H1 (cell line): Measurements from ENCODE around the gene EME2. TPM values are rescaled to one million over a fixed set of nuclear protein-coding genes. Genes with fewer than 3 reads are reported as not detected.

Experiments used
- ASH2L ChIP-seq: fragments of 200-600, 300-600 bp; sonication (generic); IDR thresholded peaks from one replicate; pipeline ENCODE4 v1.7.1; 2017; ENCODE audit warnings: low read length
- CREB1 ChIP-seq: IDR thresholded peaks from 2 replicates; pipeline ENCODE4 v1.6.1; 2012; ENCODE audit warnings: inconsistent platforms
- CTBP2 ChIP-seq: IDR thresholded peaks from 2 replicates; pipeline ENCODE4 v1.7.0; 2011; ENCODE audit warnings: borderline replicate concordance, mild to moderate bottlenecking, moderate library complexity, mixed read lengths, low read length; ENCODE audit not compliant: insufficient read depth, insufficient read length
- JUND ChIP-seq: IDR thresholded peaks from 2 replicates; pipeline ENCODE4 v1.6.1; 2011; ENCODE audit warnings: mild to moderate bottlenecking, improper control_type of control experiment, low read length
- KDM5A ChIP-seq: fragments of 200-600 bp; IDR thresholded peaks from 2 replicates; pipeline ENCODE4 v1.7.1; 2012; ENCODE audit warnings: mild to moderate bottlenecking, low read length, inconsistent platforms, mixed read lengths
- NANOG ChIP-seq: IDR thresholded peaks from 2 replicates; pipeline ENCODE4 v1.6.1; 2011; ENCODE audit warnings: low read length, low read depth, mild to moderate bottlenecking, inconsistent platforms; ENCODE audit not compliant: insufficient read depth, poor library complexity, severe bottlenecking
- RNF2 ChIP-seq: fragments of 200-900, 300-1000 bp; sonication (generic); IDR thresholded peaks from 2 replicates; pipeline ENCODE4 v1.7.1; 2016; ENCODE audit warnings: borderline replicate concordance, low read depth, mild to moderate bottlenecking, antibody characterized with exemption, low read length; ENCODE audit not compliant: poor library complexity, severe bottlenecking; ENCODE audit errors: missing control alignments
- SIX5 ChIP-seq: IDR thresholded peaks from 2 replicates; pipeline ENCODE4 v1.6.1; 2011; ENCODE audit warnings: mild to moderate bottlenecking, low read depth, low read length
- polyA plus RNA-seq, 7 experiments: library from polyadenylated mRNA; depleted of rRNA in 3 of 7; stranded (reverse) in 5 of 7; unstranded in 2 of 7; fragments of >200 nt in 5 of 7; fragments of 200-250 nt in 2 of 7; gene quantifications; 1 replicate in 5 of 7; 2 replicates in 1 of 7; 4 replicates in 1 of 7; pipeline versions ENCODE4 v1.2.1 to v1.2.3, GENCODE V29; 2011 to 2013; ENCODE audit warnings: missing spikeins in 2 of 7, mixed read lengths in 2 of 7
- total RNA-seq: library from RNA; stranded (reverse); fragmentation: NEBNext Ultra II Directional; extraction: Animal tissue kit (Norgen Biotek cat#: 25700); gene quantifications from 2 replicates; pipeline ENCODE4 v1.2.1, GENCODE V29; 2021

The EME2 gene
- total and polyA plus RNA-seq, 2 of the 8 experiments (the other 6 are each of a cell fraction or from before 2014, with no cell fraction given) = 13.1 to 19.7 TPM

GRCh38 chr16:1820096-1820945 lies 47.7 kb downstream of the EME2 start (continued):
- TF ChIP-seq JUND (no peak), CREB1 (no peak), NANOG (no peak), KDM5A (no peak), RNF2 (no peak), ASH2L (no peak), CTBP2 (no peak), SIX5 (no peak)
